GM19372 (cell line): Measurements from ENCODE around the gene TSPAN9.
"Not testable (repeated sequence)": the region's sequence is repeated elsewhere in the genome, so short reads cannot be mapped to it uniquely, and the experiment has no call there.

Source experiments
- ATAC-seq: cut with Tn5 transposase; IDR thresholded peaks from one replicate; pipeline ENCODE4 v1.9.1; 2021; ENCODE audit warnings: mild to moderate bottlenecking, low read depth, moderate library complexity; ENCODE audit not compliant: unreplicated experiment

Gene TSPAN9

DNA sequence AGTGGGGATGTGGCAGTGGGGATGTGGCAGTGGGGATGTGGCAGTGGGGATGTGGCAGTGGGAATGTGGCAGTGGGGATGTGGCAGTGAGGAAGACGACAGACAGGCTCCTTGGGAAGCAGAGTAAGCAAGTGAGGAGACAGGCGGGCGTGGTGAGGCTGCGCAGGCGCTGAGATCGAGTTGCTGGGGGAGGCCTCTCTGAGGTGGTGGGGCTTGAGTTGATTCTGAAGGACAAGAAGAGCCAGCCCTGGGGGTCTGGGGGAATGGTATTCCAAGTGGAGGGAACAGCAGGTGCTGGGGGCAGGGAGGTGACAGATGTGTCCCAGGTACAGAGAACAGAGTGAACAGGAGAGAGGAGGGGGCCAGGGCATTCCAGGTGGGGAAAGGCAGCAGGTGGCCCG is 33.8 kb upstream of the TSPAN9 start:
- no peak for ATAC-seq

DNA sequence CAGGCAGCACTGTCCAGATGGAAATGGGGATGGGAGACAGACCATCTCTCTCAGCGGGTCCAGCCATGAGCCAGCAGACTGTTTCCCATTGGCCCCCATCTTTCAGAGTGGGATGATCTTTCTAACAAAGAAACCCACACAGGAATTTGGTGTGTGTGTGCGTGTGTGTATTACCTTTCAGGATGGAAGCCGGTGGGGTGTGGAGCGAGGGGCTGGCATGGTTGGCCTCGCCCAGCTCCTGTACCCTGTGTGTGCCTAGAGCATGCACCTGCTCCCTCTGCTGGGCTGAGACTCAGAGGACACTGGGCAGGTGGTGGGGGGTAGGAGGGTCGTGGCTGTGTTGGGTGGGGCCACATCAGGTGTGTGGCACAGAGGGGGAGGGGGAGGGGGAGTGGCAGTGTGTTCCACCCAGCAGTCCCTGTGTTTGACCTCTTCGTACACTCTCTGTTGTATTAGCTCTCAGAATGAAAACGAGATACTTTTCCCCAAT is 33.0 kb upstream of the TSPAN9 start:
- ATAC-seq: no peak

DNA sequence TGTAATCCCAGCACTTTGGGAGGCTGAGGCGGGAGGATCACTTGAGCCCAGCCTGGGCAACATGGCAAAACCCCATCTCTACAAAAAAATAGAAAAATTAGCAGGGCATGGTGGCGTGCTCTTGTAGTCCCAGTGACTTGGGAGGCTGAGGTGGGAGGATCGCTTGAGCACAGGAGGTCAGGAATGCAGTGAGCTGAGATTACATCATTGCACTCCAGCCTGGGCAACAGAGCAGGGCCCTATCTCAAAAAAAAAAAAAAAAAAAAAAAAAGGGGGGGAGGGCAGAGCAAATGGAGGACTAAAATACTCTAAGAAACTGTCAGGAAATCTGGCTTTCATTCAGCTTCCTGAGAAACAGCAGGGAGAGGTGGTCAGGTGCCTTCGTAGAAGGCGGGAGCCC is 31.7 kb upstream of the TSPAN9 start:
- ATAC-seq: no peak

DNA sequence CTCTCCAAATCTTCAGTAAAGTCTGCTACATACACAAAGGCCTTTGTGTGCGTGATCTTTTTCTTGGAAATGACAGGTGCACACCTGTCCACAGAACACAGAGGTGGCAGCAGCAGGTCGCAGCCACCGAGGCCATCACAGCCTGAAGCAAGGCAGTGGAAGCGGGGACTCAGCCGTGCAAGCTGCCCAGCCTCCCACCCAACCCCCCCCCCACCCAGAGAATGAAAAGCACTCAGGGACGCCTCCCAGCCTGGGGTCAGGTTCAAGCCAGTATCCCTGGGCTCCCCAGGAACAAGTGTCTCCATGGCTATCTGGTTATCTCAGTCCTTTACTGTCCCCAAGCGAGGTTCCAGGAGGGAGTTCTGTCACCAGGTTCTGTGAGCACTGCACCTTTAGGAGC is 31.2 kb upstream of the TSPAN9 start:
- no peak for ATAC-seq

DNA sequence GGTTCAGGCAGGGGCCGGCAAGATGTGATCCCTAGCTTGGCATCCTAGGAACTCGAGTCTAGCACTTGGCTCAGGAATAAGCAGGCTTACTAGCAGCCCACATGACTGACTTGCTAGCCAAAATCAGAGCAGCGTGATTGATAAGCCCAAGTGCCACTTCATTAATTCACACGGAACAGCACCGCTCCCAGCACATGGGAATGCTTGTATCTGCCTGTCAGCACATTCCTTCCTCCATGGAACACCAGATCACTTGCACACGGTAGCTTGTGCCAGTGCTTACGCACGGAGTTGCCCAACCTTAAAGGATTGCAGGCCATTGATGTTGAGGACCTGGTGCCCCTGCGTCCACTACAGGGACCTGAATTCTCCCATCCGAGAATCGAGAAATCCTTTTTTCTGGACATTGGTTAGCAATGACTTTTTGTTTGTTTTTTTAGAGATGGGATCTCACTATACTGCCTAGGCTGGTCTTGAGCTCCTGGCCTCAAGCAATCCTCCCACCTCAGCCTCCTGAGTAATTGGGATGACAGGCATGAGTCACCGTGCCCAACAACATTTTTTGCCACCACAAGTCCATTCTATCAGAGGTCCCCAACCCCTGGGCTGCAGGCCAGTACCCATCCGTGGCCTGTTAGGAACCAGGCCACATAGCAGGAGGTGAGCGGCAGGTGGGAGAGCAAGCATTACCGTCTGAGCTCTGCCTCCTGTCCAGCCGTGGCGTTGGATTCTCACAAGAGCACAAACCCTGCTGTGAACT is 30.6 kb upstream of the TSPAN9 start:
- no peak for ATAC-seq

DNA sequence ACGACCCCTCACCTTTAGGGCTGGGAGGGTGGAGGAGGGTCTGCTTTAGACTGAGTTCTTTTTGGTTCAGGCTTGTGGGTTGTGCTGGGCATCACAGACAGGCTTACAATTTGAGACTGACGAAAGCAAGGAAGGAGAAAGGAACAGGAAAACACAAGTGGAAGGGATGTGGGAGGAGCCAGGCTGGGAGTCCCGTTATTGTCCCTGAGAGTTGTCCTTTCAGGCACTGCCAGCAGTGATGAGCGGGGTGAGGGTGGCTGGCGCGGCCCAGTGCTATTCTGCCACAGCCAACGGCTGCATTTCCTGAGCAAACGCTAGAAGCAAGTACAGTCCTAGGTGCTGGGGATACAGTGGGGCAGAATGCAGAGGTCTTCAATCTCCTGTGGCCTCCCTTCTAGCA is 29.2 kb upstream of the TSPAN9 start:
- ATAC-seq: no peak

DNA sequence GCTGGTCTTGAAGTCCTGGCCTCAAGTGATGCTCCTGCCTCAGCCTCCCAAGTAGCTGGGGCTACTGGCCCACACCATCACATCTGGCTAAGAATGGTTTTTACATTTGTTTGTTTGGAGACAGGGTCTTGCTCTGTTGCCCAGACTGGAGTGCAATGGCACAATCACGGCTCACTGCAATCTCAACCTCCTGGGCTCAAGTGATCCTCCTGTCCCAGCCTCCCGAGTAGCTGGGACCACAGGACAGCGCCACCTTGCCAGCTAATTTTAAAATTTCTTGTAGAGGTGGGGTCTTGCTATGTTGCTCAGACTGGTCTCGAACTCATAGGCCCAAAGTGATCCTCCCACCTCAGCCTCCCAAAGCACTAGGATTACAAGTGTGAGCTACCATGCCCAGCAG is 28.6 kb upstream of the TSPAN9 start:
- no peak for ATAC-seq

DNA sequence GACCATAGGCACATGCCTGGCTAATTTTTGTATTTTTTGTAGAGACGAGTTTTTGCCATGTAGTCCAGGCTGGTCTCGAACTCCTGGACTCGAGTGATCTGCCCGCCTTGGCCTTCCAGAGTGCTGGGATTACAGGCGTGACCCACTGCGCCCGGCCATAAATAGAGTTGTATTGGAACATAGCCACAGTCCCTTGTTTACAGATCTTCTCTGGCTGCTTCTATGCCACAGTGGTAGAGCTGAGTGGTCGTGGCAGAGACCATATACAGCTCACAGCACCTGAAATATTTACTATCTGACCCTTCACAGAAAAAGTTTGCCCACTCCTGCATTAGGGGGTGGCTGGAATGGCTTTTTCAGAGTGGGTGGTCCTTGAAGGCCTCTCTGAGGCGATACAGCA is 28.0 kb upstream of the TSPAN9 start:
- ATAC-seq: no peak

DNA sequence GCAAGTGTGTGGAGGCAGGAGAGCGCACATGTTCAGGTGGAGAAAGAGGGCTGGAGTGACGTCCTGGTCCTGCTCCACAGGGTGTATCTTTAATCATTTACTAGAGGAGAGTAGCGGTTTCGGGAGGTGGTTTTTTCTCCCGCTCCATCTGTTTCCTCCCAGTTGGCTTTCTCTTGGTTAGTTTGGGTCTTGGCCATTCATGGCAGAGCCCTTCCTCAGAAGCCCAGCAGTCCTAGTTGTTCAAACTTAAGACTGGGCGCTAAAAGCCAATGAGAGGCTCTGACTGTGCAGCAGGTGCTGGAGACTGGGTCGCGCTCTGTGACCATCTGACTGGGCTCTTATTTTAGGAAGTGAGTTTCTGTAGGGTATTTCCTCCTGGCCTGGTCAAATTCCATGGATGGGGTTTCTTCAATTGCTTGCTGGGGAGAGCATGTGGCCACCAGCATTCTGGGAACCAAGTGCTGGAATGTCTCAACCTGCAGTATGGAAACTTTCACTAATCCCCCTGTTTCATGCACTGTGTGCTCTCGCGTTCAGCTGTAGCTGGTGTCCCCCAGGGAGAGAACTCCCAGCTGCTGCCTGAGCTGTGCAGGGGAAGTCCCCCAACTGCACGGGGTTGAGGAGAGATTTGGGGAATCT is 27.4 kb upstream of the TSPAN9 start:
- no peak for ATAC-seq

DNA sequence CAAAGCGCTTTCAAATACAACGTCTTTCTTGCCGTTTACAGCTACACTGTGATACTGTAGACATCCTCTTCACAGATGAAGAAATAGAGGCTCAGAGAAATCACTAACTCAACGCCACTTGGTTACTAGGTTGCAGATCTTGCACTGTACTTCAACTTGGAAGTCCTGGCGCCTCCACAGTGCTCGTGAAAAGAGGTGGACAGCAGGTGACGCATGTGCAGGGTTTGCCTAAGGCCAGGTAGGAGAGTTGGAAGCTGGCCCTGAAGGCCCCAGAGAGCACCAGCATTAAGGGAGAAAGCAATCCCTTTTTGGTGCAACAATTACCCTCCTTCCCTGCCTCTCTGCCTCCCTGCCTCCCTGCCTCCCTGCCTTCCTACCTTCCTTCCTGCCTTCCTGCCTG is 22.8 kb upstream of the TSPAN9 start:
- no peak for ATAC-seq

DNA sequence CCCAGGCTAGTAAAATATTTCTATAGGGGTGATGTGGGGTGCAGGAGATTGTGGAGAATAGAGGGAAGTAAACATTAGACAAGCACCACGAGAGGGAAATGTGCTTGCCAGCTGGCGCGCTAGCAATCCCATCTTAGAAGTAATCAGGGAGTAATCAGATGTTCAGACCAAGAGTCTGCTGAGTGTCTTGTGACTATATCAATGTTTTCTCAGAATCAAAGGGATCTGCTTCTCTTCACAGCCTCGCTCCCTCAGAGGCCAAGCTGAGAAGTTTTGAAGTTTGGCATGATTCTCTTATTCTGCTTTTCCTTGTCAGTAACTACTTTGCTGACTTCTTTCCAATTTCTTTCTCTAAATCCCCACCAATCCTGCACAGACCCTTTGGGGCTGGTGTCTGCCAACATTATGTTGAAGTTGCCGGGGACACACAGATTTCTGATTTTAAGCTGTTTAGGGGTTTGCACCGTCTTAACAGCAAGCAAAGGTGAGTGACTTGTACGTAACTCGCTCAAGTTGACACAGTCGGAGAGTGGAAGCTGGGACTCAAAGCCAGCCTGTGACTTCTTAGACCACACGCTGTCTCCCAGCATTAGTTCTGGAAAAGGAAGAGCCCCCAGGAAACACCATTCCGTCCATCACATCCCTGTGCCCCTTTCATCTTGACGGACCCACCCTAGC is 22.0 kb upstream of the TSPAN9 start:
- ATAC-seq: no peak

DNA sequence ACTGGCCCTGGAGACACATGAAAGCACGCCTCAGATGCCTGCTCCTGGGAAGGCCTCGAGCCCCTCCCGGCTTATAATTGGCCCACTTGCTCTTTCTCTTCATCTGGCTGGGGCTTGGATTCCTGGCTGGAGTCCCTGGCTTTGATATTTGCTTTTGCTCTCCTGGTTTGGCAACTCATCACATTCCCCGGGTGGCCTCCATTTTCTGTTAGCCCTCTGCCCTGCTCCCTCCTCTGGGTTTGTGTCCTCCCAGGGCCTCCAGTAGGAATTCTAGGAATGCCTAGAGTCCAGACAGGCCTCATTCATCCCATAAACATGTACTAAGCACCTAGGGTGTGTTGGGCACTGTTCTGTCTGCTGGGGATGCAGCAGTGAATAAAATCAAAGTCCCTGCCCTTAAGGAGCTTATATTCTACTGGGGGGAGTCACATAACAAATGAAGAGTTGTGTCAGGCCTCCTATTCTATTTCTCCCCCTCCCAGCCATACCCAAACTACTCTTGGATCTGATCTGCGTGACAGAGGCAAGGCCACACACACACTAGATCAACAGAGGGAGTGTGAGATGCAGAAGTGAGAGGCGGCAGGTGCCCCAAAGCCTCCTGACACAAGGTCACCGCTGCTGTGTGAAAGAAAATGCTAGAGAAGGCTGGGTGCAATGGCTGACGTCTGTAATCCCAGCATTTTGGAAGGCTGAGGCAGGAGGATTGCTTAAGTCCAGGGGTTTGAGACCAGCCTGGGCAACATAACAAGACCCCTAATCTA is 21.3 kb upstream of the TSPAN9 start:
- no peak for ATAC-seq

DNA sequence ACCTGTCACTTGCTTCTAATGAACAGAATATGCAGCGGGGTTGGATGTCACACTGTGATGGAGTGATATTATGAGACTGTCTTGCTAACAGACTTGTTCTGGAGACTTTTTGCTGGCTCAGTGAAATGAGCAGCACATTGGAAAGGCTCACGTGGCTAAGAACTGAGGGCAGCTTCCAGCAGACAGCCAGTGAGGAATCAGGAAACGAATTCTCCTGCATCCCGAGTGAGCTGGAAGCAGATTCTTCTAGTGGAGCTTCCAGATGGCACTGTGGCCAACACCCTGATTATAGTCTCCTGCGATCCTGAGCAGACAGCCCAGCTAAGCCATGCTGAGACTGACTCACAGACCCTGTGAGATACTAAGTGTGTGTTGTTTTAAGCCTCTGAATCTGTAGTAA is 16.1 kb upstream of the TSPAN9 start:
- no peak for ATAC-seq

DNA sequence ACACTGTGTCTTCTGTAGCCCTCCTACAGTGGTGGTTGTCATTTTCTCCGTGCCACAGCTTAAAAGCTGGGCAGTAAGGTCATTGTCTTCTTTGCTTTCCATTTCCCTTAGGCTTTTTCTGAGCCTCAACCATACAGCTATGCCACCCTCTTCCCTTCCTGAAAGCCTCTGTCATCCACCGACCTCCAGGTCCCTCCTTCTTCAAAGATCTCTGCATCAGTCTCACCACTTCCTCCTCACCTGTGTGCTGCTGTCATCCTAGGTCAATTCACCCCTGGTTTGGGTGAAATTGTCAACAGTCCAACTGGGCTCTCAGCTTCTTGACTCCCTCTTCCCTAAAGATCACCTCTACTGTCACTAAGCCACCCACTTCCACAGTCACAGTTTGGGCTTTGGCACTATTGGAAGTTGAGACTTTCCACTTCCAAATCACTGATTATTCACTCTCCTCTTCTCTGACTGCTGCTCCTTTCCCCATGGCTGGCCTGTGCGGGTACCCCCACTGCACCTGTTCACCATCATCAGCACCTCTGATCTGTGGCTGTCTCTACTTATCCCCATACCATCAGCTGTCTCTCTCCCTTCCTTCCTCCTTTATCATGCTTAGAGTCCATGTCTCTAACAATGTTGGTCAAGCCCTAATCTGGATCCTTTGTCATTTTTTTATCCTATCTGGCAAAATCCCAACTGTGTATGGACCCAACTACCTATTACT is 15.5 kb upstream of the TSPAN9 start:
- no peak for ATAC-seq

DNA sequence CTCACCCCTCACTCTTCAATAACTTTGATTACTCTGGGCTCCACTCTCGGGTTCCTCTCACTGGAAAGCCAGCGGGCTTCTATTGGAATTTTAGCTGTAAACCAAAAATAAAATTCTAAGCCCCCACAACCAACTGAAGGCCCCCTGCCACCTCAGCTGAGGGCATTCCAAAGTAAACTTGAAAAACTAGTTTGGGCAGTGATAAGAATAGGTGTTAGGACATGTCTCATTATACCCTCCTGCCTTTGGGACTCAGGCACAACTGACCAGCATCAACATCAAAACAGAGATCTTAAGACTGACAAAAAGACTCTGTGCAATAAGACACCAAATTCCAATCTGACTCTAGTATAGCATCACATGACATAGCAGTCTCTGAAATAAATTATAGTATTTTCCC is 11.9 kb upstream of the TSPAN9 start:
- ATAC-seq: no peak

DNA sequence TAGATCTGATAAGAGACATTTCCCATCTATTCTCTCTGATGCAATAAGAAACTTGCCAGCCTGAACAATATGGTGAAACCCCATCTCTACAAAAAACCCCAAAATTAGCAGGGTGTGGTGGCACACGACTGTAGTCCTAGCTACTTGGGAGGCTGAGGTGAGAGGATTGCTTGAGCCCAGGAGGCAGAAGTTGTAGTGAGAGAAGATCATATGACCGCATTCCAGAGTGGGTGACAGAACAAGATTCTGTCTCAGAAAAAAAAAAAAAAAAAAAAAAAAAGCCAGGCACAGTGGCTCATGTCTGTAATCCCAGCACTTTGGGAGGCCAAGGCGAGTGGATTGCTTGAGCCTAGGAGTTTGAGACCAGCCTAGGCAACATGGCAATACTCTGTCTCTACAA is 11.3 kb upstream of the TSPAN9 start:
- ATAC-seq: not testable (repeated sequence)

DNA sequence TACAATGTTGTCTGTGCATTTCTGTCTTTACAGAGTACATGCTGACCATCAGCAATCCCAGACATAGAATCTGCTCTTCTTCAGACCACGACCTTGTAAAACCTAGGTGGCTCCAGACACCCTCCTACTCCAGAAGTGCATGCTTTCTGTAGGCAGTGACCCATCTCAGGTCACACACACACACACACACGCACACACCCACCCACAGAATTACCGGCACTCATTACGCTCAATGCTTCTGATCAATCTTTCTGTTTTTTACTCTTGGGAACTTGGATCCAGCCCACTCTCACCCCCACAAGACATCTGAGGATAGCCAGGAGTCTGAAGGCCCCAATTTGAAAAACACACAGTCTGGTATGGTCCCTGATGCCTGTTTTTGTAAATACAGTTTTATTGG is 7.5 kb upstream of the TSPAN9 start:
- no peak for ATAC-seq

DNA sequence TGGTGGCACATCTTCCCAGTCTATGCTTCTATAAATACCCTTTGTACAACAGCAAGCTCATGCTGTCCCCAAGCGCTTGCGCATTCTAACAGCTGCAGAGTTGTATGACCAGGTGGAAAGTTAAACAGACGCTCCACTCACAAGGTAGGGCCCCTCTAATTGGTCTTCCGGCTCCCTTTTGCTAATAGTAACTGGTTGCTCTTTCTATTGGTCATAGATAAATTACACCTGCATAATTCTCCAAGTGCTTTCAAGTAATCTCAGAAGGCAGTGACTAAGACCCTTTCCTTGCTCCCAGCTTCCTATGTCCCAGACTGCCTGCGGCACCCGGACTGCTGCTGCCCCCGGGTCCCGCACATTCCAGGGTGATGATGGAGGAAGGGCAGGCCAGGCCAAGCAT is 6.1 kb upstream of the TSPAN9 start:
- no peak for ATAC-seq

DNA sequence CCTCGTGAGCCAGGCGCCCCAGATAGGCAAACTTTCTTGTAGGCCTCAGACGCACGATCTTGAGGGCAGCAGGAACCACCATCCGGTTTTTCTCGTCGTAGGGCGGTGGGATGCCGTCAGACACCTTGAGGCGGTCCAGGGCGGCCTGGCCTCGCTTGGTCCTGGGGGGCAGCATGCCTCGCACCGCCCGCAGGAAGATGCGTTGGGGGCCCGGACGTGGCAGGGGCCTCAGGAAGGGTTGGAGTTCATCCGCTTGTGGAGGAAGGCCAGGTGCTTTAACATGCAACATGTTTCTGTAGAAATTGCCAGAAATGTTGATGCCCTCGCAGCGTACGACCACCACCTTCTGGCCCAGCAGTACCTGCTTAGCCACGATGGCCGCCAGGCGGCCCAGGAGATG is 5.5 kb upstream of the TSPAN9 start:
- ATAC-seq: no peak

DNA sequence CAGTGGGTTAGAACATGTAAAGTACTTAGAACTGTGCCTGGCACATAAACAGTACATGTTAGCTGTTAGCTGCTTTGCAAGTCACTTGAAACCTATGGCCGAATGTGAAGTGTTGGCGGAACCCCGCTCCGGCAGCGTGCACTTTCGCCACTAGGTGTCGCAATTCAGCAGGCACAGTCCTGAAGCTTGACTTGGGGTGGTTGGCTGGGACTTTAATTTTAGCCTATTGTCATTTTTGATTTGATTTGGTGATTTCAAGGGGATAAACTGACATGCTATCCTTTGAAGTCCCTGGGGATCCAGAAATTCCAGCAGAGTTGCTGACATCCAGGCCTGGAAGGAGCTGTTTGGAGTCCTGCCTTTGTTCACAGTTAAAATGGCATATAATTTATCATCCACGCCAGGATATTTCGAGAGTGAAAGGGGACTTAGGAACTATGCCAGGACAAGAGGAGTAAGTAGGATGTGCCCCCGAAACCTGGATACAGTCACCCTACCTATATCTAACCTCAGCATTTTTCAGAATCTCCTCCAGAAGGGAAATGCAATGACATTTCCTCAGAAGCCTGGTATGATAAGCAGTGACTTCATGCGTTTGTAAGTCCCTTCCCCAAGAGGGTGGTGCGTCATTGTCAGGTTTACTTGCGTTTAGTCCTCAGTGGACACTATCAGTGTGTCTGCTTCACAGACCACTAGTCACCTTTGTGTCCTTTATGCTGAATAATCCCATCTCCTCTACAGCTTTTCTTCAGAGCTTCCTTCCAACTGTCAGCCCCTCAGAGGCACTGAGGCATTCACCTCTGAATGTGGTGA is 3.5 kb upstream of the TSPAN9 start:
- ATAC-seq: no peak
